Activated CD4-positive, CD25-positive, alpha-beta regulatory T cell (primary cell): ENCODE results near the gene TCP1.
"Not testable (repeated sequence)": the region's sequence is repeated elsewhere in the genome, so short reads cannot be mapped to it uniquely, and the experiment has no call there.

Source experiments
- DNase-seq, 4 experiments: peaks; one replicate each; lab custom pipeline; 2025; lab: John Stamatoyannopoulos, UW

The TCP1 gene

DNA sequence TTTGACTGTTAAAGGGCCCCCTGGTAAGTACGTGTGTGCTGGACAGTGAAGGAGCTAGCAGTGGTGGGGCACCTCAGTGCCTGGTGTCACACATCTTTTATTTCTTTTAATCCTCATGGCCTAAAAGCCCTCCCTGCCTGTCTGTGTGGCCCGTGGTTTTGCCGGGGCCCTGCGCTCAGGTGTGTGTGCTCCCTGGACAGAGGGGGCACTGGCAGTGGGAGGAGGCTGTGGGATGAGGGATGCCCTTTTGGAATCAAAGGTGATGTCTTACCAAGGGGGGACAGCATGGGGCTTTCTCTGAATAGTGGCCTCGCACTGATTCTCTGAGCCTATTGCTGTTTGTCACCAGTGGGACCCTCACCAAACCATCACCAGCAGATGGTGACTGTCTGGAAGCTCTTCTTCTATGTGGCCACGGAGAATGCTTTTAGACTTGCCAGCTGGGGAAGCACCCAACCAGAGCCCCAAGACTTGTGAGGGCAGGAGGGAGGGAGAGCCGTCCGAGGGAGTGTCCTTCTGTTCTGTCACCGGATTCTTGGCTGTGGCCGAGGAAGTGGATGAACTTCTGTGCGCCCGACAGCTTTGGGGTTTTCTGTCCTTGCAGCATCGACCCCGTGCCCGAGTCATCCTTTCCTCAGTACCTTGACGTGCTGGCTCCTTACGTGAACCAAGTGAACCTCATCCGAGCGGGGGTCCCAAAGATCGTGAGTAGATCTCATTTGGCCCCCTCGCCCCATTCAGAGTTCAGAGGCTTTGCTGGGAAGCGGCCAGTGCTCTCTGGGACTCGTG lies 28.7 kb upstream of the TCP1 start:
- DNase-seq = no peak

- DNase-seq = not testable (repeated sequence)
Measured at GRCh38 chr6:159816775-159817174, 27.4 kb upstream of the TCP1 start.

GRCh38 chr6:159815410-159815809 lies 26.0 kb upstream of the TCP1 start:
- DNase-seq = no peak

DNA sequence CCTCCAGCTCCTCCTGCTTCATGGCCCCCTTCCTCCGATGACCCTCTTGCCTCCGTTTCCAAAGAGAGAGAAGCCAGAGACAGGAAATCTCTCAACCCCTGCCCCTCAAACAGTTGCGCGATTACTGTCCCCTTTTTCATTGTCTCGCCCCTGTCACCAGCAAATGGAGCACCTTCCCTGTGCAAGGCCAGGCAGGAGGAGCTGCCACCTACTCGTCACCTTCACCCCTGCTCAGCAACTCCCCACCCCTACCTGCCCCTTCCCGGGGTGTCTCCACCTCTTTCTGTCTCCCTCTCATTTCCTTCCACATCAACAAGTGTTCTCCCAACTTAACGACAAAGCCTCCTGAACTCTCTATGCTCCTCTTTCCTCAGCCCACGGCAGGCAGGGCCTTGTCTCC lies 24.4 kb upstream of the TCP1 start:
- no peak for DNase-seq

- no peak for DNase-seq
Measured at GRCh38 chr6:159809149-159809548, 19.7 kb upstream of the TCP1 start.

- no peak for DNase-seq
Measured at GRCh38 chr6:159808647-159809046, 19.2 kb upstream of the TCP1 start.

DNA sequence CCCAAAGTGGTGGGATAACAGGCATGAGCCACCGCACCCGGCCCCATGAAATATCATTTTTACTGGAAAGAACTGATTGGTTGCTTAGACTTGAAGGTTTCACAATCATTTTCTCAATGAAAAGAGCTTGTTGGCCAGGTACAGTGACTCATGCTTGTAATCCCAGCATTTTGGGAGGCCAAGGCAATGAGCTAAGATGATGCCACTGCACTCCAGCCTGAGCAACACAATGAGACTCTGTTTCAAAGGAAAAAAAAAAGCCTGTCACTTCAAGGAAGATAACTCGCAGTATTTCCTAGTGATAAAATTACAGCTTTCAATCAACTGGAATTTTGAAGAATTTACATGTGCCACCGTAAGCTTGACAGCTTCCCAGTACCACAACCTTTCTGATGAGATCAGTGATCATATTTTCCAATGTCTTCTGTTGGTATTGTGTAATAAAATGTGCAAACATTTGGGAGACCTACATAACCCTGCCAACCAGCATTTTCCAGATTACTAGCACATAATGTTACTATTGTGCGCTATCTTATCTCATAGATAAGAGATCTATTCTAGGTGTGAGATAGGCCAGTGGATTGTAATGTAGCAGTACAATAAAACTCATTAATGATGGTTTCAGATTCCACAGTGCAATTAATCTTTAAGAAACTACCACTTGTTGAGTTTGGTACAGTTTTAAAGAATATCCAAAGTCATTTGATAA lies 17.9 kb upstream of the TCP1 start:
- DNase-seq = no peak

DNA sequence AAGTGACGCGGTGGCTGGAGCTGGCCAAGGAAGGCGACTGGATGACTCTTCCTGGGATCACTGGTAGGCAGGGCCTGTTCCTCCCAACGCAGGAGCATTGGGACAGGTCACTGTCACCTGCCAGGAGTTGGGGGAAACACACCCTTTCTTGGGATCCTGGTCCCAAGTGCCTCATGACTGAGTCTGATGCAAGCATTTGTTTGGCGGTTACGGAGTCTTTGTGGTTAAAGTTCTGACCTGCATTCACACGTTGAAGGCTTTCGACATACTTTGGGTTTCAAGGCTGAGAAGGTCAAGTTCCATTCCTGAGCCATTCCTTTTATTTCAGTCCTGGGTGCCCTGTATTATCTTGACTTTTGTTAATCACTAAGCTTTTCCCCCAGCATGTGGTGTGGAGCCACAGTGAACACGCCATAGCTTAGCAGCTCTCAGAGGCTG lies 16.6 kb upstream of the TCP1 start:
- no peak for DNase-seq

DNA sequence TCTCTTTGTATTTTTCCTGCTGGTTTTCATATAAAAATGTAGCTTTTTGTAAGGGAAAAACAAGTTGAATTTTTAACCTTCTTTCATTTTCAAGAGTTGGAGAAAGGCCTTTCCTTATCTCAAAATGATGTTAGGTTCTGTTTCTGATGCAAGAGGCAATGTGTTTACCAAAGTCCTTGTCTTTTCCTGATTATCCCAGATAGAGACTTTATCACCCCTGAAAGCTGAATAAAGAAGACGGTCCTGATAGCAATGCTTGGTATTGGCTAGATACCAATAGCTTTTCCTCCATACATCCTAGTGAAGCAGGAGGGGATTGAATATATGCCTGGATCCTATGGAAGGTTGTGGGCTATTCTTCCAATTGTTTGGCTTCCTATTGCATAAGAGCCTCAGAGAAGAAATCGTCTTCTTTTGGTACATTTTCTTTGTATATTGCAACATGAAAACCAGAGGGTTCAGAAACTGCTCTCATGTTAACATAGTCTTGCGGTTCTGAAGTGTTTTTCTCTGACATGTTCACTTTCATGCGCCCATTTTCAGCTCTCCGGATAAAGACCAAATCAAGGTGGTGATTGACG lies 16.1 kb upstream of the TCP1 start:
- no peak for DNase-seq

GRCh38 chr6:159804504-159804903 lies 15.1 kb upstream of the TCP1 start:
- no peak for DNase-seq

DNA sequence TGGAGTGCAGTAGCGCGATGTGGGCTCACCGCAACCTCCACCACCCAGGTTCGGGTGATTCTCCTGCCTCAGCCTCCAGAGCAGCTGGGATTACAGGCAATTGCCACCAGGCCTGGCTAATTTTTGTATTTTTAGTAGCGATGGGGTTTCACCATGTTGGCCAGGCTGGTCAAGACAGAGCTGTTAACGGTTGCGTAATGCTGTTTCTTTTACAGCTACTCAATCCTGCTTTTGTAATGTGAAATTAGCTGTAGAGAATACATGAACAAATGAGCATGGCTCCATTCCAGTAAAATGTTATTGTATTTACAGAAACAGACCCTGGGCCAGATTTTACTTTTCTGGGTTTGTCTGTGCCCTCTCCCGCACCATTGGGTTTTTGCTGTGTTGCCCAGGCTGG lies 12.5 kb upstream of the TCP1 start:
- DNase-seq = no peak

DNA sequence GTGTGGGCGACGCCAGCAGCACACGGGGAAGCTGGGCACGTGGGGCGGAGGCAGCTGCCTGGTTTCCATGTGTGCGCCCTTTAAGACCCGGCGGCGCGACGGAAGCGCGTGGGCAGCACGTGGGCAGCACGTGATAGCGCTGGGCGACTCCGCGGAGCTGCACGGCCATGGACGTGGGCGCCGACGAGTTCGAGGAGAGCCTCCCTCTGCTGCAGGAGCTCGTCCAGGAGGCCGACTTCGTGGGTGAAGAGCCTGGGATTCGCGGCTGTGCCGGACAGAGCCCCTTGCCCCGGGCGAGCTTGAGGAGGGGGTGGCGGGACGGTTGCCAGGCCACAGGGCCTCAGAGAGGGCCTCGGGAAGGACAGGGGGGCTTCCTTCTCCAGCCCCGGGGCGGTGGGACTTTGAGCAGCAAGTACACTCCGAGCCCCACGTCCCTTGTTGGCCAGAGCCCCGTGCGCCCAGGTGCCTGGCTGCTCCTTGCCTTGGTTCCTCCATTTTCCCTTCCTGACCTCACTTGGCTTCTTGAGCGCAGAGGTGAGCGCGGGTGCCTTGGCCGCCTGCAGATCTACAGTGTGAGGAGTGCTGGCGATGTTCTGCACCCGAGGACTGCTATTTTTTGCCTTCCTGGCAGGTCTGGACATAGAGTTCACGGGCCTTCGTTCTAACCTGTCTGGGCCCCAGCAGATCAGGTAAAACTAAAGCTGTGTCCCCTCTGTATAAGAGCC lies 10.9 kb upstream of the TCP1 start, which contains the start of gene PNLDC1:
TSS of gene PNLDC1 (plus strand) at position 136 of the 725 bp plus-strand sequence. CDS start at position 168, 32 bp downstream.
- DNase-seq = no peak

DNA sequence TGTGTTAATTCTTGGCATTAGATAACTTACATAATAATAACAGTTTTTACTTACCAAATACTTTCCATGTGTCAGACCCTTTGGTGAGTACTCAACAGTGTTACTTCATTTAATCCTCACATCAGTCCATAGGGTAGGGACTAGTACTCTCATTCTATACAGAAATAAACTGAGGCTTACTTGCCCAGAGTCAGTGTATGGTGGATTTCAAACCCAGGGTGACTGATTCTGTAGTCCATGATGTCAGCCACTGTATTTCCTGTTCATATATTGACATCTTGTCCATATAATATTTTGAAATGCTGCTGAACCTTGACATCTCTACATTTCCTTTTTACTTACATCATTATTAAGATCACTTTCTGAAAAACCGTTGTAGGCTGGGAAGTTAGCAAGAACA lies 8.2 kb upstream of the TCP1 start:
- no peak for DNase-seq

GRCh38 chr6:159794976-159795375 lies 5.6 kb upstream of the TCP1 start:
- DNase-seq = not testable (repeated sequence)

DNA sequence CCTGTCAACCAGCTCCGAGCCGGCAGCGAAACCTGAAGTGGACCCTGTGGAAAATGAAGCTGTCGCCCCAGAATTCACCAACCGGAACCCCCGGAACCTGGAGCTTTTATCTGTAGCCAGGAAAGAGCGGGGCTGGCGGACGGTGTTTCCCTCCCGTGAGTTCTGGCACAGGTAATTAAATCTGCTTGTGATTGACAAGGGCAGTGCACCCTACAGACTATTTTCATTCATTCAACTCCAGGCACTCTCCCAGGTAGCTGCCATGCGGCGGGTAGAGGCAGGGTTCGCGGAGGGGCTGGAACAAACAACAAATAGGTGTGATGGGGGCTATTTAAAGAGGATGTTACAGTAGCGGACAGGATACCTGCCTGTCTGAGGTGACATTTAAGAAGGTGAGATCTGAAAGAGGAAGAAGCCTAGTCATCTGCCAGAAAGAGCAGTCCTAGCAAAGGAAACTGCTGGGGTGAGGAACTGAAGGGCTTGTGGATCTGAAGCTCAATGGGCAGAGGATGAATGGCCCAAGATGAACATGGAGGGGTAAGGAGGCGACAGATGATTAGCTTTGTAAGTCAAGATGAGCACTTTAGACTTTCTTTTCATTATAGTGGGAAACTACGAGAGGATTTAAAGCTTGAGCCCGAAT lies 1.7 kb upstream of the TCP1 start:
- DNase-seq = no peak

DNA sequence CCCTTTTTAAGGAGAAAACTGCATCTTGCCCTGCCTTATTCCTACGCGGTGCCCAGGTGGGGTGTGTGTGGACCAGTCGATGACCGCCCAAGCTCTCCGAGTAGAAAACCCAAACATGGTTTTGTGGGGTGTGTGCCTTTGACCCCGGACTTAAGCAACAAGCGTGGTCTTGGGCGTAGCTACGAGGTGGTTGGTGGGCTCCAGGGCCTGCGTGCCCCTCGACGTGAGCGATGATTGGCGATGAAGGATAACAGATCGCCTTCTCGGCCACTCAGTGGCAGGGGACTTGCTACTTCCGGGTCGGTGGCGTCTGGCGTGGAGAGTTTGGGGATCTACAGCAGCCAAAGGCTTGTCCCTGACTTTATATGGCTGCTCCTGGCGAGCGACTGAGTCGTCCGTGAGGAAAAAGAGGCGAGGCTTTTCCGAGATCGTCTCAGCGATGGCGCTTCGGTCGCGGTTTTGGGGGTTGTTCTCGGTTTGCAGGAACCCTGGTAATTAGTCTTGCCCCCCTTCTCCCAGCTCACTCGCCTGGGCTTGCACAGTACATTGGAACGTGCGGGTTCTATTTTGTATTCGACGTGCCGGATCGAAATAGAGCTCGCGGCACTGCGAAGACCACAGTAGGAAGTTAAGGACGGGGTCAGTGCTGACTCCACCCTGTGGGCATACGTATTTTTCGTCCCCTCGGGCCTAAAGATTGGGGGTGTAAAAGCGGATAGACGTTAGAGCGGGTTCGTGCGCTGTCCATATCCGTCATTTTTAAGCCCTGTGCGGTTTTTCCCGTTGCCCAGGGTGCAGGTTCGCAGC lies 950 bp upstream of the TCP1 start, which contains the start of gene MRPL18:
TSS of gene MRPL18 (plus strand) at position 319 of the 807 bp plus-strand sequence. CDS start at position 440, 121 bp downstream.
- peak; percentile 68 to 78 (median 74) for DNase-seq

DNA sequence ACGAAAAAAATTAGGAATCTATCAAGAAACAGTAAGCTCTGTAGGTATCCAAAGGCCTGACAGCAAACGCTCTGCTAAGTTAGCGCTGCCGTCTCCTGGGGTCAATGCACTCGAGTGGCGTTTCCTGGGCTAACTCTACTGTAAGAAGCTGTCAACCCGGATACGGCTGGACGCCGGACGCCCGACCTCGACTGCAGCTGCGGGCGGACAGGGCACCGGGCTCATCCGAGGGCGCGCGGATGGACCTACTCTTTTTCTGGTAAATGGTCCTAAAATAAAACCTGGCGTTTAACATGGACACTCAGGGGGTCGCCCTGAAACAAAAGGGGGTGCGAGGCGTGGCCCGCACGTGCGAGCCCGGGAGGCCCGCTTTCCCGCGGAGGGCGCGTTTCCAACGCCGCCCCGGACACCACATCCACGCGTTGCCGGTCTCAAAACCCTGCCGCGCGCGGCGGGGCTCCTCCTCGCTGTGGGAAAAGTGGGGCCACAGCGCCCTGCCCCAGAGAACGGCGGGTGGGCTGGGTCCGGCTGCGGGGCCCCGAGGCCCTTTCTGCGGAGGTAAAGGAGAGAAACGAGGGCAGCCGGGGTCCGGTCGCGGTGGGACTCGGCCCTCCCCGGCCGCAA lies 537 bp downstream of the TCP1 start:
- peak in 2 of 4 experiments; percentile 27 to 31 for DNase-seq

DNA sequence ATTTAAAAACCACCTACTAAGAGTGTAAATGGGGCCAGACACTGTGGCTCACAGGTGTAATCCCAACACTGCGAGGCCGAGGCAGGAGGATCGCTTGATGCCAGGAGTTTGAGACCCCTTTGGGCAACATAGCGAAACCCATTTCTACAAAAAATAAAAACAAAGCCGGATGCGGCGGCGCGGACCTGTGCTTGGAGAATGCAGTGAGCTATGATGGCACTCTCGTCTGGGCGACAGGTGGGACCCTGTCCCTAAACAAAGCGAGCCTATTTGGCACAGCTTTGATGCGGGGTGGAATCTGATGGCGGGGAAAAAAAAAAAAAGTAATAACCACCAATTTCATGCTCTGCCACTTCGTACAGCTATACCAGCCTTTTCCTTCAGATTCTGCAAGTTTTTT lies 1.1 kb downstream of the TCP1 start:
- DNase-seq = no peak

DNA sequence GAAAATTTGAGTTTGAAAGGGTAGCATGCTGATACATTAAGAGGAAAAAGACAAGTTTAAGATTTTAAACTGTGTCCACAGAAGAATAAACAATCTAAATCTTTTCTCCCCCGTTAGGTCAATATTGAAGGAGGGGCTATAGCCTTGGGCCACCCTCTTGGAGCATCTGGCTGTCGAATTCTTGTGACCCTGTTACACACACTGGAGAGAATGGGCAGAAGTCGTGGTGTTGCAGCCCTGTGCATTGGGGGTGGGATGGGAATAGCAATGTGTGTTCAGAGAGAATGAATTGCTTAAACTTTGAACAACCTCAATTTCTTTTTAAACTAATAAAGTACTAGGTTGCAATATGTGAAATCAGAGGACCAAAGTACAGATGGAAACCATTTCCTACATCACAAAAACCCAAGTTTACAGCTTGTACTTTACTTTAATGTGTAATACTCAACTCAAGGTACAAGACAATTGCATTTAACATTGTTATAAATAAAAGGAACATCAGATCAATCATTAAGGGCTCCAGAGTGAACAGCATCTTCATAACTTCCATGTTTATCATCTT lies 10.8 kb downstream of the TCP1 start:
- DNase-seq = no peak

DNA sequence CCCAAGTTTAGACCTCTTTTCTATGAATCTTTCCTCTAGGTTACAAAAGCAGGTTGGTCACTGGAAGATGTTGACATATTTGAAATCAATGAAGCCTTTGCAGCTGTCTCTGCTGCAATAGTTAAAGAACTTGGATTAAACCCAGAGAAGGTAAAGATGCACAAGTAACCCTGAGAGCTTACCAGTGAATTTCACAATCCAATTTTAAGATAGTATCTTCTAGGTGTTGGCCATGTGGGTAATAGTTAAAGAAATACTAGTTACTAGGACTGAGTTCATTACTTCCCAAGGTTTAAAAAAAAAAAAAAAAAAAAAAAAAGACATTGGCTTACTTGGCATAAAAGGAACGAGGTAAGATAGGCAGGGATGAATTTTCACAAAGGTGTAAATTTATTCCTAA lies 11.3 kb downstream of the TCP1 start:
- DNase-seq = no peak
